PC-9 (cell line): ENCODE data around the gene ZDHHC1. TPM values are rescaled to one million over a fixed set of nuclear protein-coding genes. Genes with fewer than 3 reads are reported as not detected.

Source experiments
- Bru-seq: library from RNA; stranded (reverse); fragments of 400-500 nt; gene quantifications from one replicate; lab custom pipeline; 2021; lab: Mats Ljungman, UMichigan
- BruChase-seq, 2 experiments: library from RNA; stranded (reverse); fragments of 400-500 nt; gene quantifications; one replicate each; lab custom pipeline; 2021; lab: Mats Ljungman, UMichigan
- BruUV-seq: library from RNA; stranded (reverse); fragments of 400-500 nt; replicated peaks from 2 replicates; lab custom pipeline; 2021; lab: Mats Ljungman, UMichigan
- CTCF ChIA-PET: fragments of 300-600 bp; sonication (Branson Sonifier 250); formaldehyde crosslinking; loops from one replicate; lab custom pipeline; 2022; ENCODE audit warnings: antibody characterized with exemption; lab: Charles Lee
- POLR2A ChIA-PET: fragments of 300-600 bp; sonication (Branson Sonifier 250); formaldehyde crosslinking; loops from one replicate; lab custom pipeline; 2022; ENCODE audit warnings: antibody characterized with exemption; ENCODE audit not compliant: unreplicated experiment; lab: Charles Lee
- DNase-seq, 2 experiments: peaks; one replicate each; pipeline versions ENCODE4 v3.0.0 to v3.0.0-alpha.2; 2015 to 2022; ENCODE audit warnings: mixed read lengths in 1 of 2
- H2AFZ ChIP-seq: fragments of 200-600 bp; sonication (generic); 2 replicates; pipeline ENCODE4 v1.8.1; 2017; ENCODE audit warnings: antibody characterized with exemption
- H3F3A ChIP-seq: fragments of 200-600 bp; sonication (generic); 2 replicates; pipeline ENCODE4 v1.8.1; 2017; ENCODE audit warnings: antibody characterized with exemption, mild to moderate bottlenecking, low read depth; ENCODE audit not compliant: insufficient read depth
- H3K27ac ChIP-seq: fragments of 200-600 bp; sonication (generic); 2 replicates; pipeline ENCODE4 v1.6.1; 2016; ENCODE audit warnings: mixed run types
- H3K27me3 ChIP-seq: fragments of 200-600 bp; sonication (generic); 2 replicates; pipeline ENCODE4 v1.6.1; 2016; ENCODE audit warnings: low read depth, mixed run types; ENCODE audit not compliant: insufficient read depth
- H3K36me3 ChIP-seq: fragments of 200-600 bp; sonication (generic); 2 replicates; pipeline ENCODE4 v1.6.1; 2016; ENCODE audit warnings: low read depth, mixed run types
- H3K4me1 ChIP-seq: fragments of 200-600 bp; sonication (generic); replicated peaks from 2 replicates; pipeline ENCODE4 v1.6.1; 2016; ENCODE audit warnings: mixed run types; ENCODE audit not compliant: insufficient read depth
- H3K4me2 ChIP-seq: fragments of 200-600 bp; sonication (generic); 2 replicates; pipeline ENCODE4 v1.6.1; 2017; ENCODE audit warnings: mixed run types
- H3K4me3 ChIP-seq: fragments of 200-600 bp; sonication (generic); 2 replicates; pipeline ENCODE4 v1.6.1; 2016; ENCODE audit warnings: mixed run types
- H3K79me2 ChIP-seq: fragments of 200-600 bp; sonication (generic); 2 replicates; pipeline ENCODE4 v1.6.1; 2017; ENCODE audit warnings: low read depth, mixed run types
- H3K9me2 ChIP-seq: fragments of 200-600 bp; sonication (generic); 2 replicates; pipeline ENCODE4 v1.8.1; 2017; ENCODE audit warnings: mild to moderate bottlenecking; ENCODE audit not compliant: insufficient read depth
- H3K9me3 ChIP-seq: fragments of 200-600 bp; sonication (generic); 2 replicates; pipeline ENCODE4 v1.8.1; 2016; ENCODE audit warnings: low read depth; ENCODE audit not compliant: insufficient read depth
- H4K20me1 ChIP-seq: fragments of 200-600 bp; sonication (generic); 2 replicates; pipeline ENCODE4 v1.8.1; 2017; ENCODE audit not compliant: insufficient read depth
- EZH2 ChIP-seq: fragments of 200-600 bp; sonication (generic); IDR thresholded peaks from 2 replicates; pipeline ENCODE4 v1.8.0; 2017; ENCODE audit warnings: antibody characterized with exemption, low read depth
- intact Hi-C: fragments of 100-400 bp; cut with micrococcal nuclease; formaldehyde crosslinking; loops from one replicate; pipeline ENCODE4 v1.10.0; 2022; ENCODE audit not compliant: unreplicated experiment
- long read RNA-seq: library from polyadenylated mRNA; stranded (forward); transcript quantifications from one replicate; pipeline ENCODE4 v2.0.0, GENCODE V29; 2022
- total RNA-seq: library from RNA; stranded (reverse); gene quantifications from 2 replicates; pipeline ENCODE4 v1.2.3, GENCODE V29; 2021
- TF ChIP-seq, protein P1 (sequence below): fragments of 200-600 bp; sonication (generic); conservative IDR thresholded peaks from 2 replicates; pipeline ENCODE4 v1.6.1; 2017; ENCODE audit warnings: mixed run types, antibody characterized with exemption, mild to moderate bottlenecking, moderate library complexity

The ZDHHC1 gene, protein sequence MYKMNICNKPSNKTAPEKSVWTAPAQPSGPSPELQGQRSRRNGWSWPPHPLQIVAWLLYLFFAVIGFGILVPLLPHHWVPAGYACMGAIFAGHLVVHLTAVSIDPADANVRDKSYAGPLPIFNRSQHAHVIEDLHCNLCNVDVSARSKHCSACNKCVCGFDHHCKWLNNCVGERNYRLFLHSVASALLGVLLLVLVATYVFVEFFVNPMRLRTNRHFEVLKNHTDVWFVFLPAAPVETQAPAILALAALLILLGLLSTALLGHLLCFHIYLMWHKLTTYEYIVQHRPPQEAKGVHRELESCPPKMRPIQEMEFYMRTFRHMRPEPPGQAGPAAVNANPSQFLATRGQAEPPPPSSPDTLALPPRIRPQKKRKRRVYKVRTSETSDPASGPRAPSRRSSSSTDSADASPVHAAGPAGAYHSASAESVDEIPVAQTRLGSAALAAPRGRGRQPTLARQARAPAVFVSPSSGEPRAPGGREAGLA
- total RNA-seq (12.8 and 14.9 TPM in 2 replicates), Bru-seq, nascent RNA (percentile 51 among the genes with signal in this experiment), BruChase-seq, experiment 1, labeled RNA remaining after a 2-hour chase (percentile 62 among the genes with signal in this experiment), BruChase-seq, experiment 2, labeled RNA remaining after a 6-hour chase (percentile 62 among the genes with signal in this experiment)
- long read RNA-seq, transcript ZDHHC1-203 (12 exons, 2,261 nt), result major isoform, 8 of 26 reads
- long read RNA-seq, transcript ZDHHC1-201 (11 exons, 2,047 nt), result minor isoform, 5 of 26 reads
- long read RNA-seq, partial matches to known transcripts, result 6 of 26 reads
- long read RNA-seq, other reads (novel, unspliced or antisense), result 7 of 26 reads

DNA sequence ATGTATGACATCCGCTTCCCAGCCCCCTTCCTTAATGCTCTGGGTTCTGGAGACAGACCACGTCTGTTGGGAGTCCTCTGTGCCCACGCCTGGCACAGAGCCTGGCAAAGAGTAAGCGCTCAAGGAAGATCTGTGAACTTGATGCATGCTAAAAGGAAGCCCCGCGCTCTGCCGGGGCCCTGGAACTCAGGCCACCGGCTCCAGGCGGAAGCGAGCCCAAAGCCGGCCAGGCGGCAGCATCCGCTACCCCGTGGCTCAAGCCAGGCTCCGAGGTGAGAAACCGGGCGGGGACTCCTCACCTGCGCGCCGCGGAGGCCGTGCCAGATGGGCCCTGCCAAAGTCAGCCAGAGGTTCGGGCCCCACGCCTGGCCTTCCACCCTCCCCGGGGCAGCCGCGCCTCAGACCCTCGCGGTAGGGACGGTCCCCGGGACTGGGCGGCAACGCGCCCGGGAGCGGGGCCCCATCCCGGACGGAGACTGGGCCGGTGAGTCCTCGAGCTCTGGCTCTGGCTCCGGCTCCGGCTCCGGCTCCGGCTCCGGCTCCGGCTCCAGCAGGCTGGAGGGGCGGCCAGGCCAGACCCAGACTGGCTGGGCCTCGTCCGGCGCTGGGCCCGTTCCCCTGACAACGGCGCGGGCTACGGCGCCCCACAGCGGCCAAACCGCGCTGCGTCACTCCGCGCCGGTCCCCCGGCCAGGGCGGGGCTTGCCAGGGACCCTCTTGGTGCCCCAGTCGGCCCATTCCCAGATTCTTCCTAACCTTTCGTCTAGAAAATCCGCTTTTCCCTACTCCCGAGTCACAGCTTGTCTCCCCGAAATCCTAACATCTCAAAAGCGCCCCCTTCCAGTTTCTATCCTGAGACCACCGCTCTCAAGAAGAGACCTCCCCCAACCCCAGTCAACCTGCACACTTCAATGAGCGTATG lies at the start of gene ZDHHC1:
ZDHHC1 (minus strand) TSS at position 606 of the 922 bp plus-strand sequence. CDS start 8,702 bp downstream, outside the sequence.
- H3K4me1 ChIP-seq, result peaks cover 8% of the 10 kb centered on the region
- no peaks in the 10 kb centered on the region for H3K9me3 ChIP-seq
- peak in 1 of 2 experiments; percentile 72 for DNase-seq
- H3K4me2 ChIP-seq, result peak within 1 kb of the TSS; percentile 83
- no peaks in the 10 kb centered on the region for H3K36me3 ChIP-seq
- ChIA-PET POLR2A (interaction anchor here (0.6 kb wide), 2 partner anchors 132 to 489 kb away, joined by 3 to 11 read pairs; no protein-coding TSS in a partner anchor), CTCF (no interaction called here)
- no peaks in the 10 kb centered on the region for H3K9me2 ChIP-seq
- H3K79me2 ChIP-seq, result no peaks in the 10 kb centered on the region
- no TSS peak for BruUV-seq
- TF ChIP-seq, protein P1, sequence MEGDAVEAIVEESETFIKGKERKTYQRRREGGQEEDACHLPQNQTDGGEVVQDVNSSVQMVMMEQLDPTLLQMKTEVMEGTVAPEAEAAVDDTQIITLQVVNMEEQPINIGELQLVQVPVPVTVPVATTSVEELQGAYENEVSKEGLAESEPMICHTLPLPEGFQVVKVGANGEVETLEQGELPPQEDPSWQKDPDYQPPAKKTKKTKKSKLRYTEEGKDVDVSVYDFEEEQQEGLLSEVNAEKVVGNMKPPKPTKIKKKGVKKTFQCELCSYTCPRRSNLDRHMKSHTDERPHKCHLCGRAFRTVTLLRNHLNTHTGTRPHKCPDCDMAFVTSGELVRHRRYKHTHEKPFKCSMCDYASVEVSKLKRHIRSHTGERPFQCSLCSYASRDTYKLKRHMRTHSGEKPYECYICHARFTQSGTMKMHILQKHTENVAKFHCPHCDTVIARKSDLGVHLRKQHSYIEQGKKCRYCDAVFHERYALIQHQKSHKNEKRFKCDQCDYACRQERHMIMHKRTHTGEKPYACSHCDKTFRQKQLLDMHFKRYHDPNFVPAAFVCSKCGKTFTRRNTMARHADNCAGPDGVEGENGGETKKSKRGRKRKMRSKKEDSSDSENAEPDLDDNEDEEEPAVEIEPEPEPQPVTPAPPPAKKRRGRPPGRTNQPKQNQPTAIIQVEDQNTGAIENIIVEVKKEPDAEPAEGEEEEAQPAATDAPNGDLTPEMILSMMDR, result peak; percentile 76
- no peak for TF ChIP-seq EZH2
- intact Hi-C loops, result loop anchor here (1.0 kb wide), 1 partner anchor 137 kb away; the partner anchor contains the start of gene PLEKHG4
- H3F3A ChIP-seq, result peaks cover 11% of the 10 kb centered on the region; the same call in 1 of the 2 replicates
- H4K20me1 ChIP-seq, result no peaks in the 10 kb centered on the region
- no peak within 1 kb of the TSS for H3K27ac ChIP-seq
- H2AFZ ChIP-seq, result peak within 1 kb of the TSS; percentile 88
- no peaks in the 10 kb centered on the region for H3K27me3 ChIP-seq
- H3K4me3 ChIP-seq, result peak within 1 kb of the TSS; percentile 62

DNA sequence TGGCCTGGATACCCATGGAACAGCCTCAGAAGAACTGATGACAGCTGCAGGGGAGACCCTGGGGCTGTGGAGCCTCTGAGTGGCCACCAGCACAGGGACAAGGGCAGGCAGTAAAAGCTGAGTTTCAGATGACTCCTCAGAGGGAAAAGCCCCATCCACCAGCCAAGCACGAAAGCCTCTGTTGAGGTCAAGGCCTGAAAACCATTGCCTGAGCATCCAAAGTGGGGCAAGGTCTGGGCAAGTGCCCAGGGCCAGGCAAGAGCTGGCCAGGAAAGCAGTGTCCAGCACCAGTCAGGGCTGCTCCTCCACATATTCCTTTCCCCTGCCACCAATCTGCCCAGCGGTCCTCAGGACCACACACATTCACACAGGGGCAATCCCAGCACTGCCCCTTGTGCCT lies 48.3 kb upstream of the ZDHHC1 start:
- no peaks in the 10 kb centered on the region for H3K27me3 ChIP-seq

More for the DNA sequence above, 48.3 kb upstream of the ZDHHC1 start:
- Histone ChIP-seq H3K9me2 (no peaks in the 10 kb centered on the region), H3K4me3 (no peak overlapping the region), H3F3A (no peaks in the 10 kb centered on the region), H3K27ac (no peak overlapping the region), H3K4me1 (0 out of 2 replicates have a peak, but pooled peaks cover 5% of the 10 kb centered on the region), H3K79me2 (peaks cover 19% of the 10 kb centered on the region), H3K36me3 (no peaks in the 10 kb centered on the region), H3K9me3 (no peaks in the 10 kb centered on the region), H4K20me1 (peaks cover 60% of the 10 kb centered on the region), H2AFZ (no peak overlapping the region), H3K4me2 (no peak overlapping the region)
- TF ChIP-seq, protein P1, result no peak
- no peak for TF ChIP-seq EZH2
- no TSS peak for BruUV-seq
- POLR2A ChIA-PET, result no interaction called here
- no peak for DNase-seq
- intact Hi-C loops, result loop anchor here (2.0 to 10.0 kb wide), 4 partner anchors 204 to 570 kb away; partner anchors contain the start of genes E2F4, ELMO3 and EXOC3L1
- CTCF ChIA-PET, result interaction anchor here (0.5 to 1.9 kb wide), 3 partner anchors 36 to 328 kb away, joined by 3 to 18 read pairs (median 13); no protein-coding TSS in a partner anchor
